PFSK-1 (cell line): ENCODE measurements around the gene AKAP13.

Source experiments
- POLR2AphosphoS5 ChIP-seq: IDR thresholded peaks from 2 replicates; pipeline ENCODE4 v1.6.1; 2012; ENCODE audit warnings: low read depth, mild to moderate bottlenecking, control low read depth, low read length, moderate library complexity
- TAF1 ChIP-seq: IDR thresholded peaks from 2 replicates; pipeline ENCODE4 v1.6.1; 2012; ENCODE audit warnings: low read length, control low read depth, borderline replicate concordance; ENCODE audit not compliant: insufficient read depth

DNA sequence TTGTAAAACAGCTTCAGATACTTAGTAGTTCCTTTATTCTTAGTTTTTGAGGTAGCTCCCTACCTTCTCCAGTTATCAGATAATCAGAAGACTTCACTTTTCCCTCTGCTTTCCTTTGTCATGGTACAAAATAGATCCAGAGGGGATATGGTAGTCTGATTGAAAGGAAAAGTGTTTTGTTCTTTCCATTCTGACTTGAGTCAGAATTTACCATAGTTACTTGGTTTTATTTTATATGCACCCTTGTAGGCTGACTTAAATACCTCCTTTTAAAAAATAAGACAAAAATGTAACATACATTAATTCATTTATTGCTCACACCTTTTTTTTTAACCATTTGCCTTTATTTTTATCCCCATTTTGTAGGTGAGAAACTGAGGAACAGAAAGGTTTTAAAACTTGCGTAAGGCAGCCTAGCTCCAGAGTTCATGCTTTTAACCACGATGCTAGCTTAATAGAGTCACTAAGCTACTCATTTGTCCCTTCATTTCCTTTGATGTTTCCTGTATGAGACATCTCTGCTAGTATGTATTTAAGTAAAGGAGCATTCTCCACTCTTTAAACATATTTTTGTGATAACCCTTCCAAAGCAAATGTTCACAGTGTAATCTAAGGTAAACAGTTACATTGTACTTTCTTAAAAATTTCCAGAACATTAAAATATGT is 226.9 kb downstream of the AKAP13 start:
- TF ChIP-seq POLR2AphosphoS5 = no peak
- no peak for TF ChIP-seq TAF1
